Mammary epithelial cell (primary cell): ENCODE results near the gene FAM216A.

ENCODE experiments used
- CTCF ChIP-seq, 2 donors: IDR thresholded peaks in 1 of 2; conservative IDR thresholded peaks in 1 of 2; 2 replicates each; pipeline ENCODE4 v1.5.1; 2011 to 2012; ENCODE audit warnings: inconsistent platforms in 2 of 2, low read length in 2 of 2, mild to moderate bottlenecking in 2 of 2, control low read depth in 1 of 2, low read depth in 1 of 2; ENCODE audit not compliant: insufficient read depth in 1 of 2; ENCODE audit errors: extremely low read depth in 1 of 2
- EZH2 ChIP-seq: IDR thresholded peaks from 2 replicates; pipeline ENCODE4 v1.6.1; 2012; ENCODE audit warnings: low read length, inconsistent platforms, borderline replicate concordance

DNA sequence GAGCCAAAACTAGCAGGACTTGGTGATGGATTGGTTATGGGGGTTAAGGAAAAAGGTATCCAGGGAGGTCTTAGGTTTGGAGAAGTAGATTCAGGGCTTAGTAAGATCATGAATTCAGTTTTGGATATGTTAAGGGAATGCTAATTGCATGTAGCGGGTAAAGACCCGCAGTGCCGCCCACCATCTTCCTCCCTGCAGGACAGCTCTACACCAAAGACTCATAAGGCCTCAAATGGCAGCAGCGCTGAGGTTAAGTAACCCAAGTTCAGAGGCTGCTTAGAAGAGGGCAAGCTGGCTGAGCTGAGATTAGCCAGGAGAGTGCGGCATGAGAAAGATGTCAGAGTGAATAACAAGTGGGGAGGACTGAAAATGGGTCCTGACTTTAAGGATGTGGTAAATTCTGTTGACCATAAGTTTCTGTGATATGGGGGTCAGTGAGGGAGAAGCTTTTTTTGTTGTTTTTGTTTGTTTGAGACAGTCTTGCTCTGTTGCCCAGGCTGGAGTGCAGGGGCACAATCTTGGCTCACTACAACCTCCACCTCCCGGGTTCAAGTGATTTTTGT is 59.7 kb downstream of the FAM216A start:
- no peak for TF ChIP-seq CTCF (conservative IDR thresholded peaks at IDR 0.05 in 1 of 2, IDR thresholded peaks at IDR 0.05 in 1 of 2; ENCODE audit: extremely low read depth in 1 of 2, insufficient read depth in 1 of 2, low read depth in 1 of 2, low read length in 2 of 2)
- TF ChIP-seq EZH2: no peak
